HepG2 (cell line): ENCODE measurements around the gene SCGB1D2.
A peak's percentile ranks its signal among the peaks of the same experiment; 100 is the strongest.

Source experiments
- EP300 ChIP-seq, 3 experiments: sonication (generic) in 1 of 3; formaldehyde crosslinking in 1 of 3; IDR thresholded peaks; 2 replicates each; pipeline versions ENCODE4 v1.5.1 to v1.6.1; 2011 to 2020; ENCODE audit warnings: low read depth in 2 of 3, low read length in 2 of 3, borderline replicate concordance in 1 of 3, improper control_type of control experiment in 1 of 3, mild to moderate bottlenecking in 1 of 3, missing genetic modification reagents in 1 of 3, moderate library complexity in 1 of 3
- GABPA ChIP-seq, 2 experiments: IDR thresholded peaks; 2 replicates each; pipeline ENCODE4 v1.6.1; 2011 to 2016; ENCODE audit warnings: low read depth in 2 of 2, low read length in 1 of 2, missing biosample characterization in 1 of 2, missing genetic modification characterization in 1 of 2
- NFIC ChIP-seq: IDR thresholded peaks from 2 replicates; pipeline ENCODE4 v1.6.1; 2012; ENCODE audit warnings: mild to moderate bottlenecking, low read length, inconsistent platforms
- PHF21A ChIP-seq: sonication (generic); formaldehyde crosslinking; IDR thresholded peaks from 2 replicates; pipeline ENCODE4 v1.5.0; 2020; ENCODE audit warnings: mild to moderate bottlenecking, missing genetic modification reagents
- POLR2A ChIP-seq, 2 experiments: IDR thresholded peaks; 2 replicates each; pipeline ENCODE4 v1.6.1; 2011; ENCODE audit warnings: low read depth in 2 of 2, low read length in 2 of 2, mild to moderate bottlenecking in 1 of 2, moderate library complexity in 1 of 2; ENCODE audit not compliant: insufficient read depth in 1 of 2
- STAG1 ChIP-seq: sonication (generic); formaldehyde crosslinking; IDR thresholded peaks from 2 replicates; pipeline ENCODE4 v1.4.0; 2020; ENCODE audit warnings: missing genetic modification reagents
- TP53 ChIP-seq: sonication (generic); formaldehyde crosslinking; conservative IDR thresholded peaks from 2 replicates; pipeline ENCODE4 v1.4.0; 2020; ENCODE audit warnings: missing genetic modification reagents
- ZNF510 ChIP-seq: sonication (generic); formaldehyde crosslinking; IDR thresholded peaks from 2 replicates; pipeline ENCODE4 v1.4.0; 2020; ENCODE audit warnings: low read depth, mild to moderate bottlenecking, missing genetic modification reagents
- ZNF513 ChIP-seq: sonication (generic); formaldehyde crosslinking; conservative IDR thresholded peaks from 2 replicates; pipeline ENCODE4 v1.5.0; 2020; ENCODE audit warnings: missing genetic modification reagents
- TF ChIP-seq, protein P1 (sequence below), 2 experiments: sonication (generic) in 1 of 2; formaldehyde crosslinking in 1 of 2; IDR thresholded peaks; 2 replicates each; pipeline versions ENCODE4 v1.5.1 to v1.6.1; 2011 to 2020; ENCODE audit warnings: borderline replicate concordance in 1 of 2, low read depth in 1 of 2, low read length in 1 of 2, mild to moderate bottlenecking in 1 of 2, missing genetic modification reagents in 1 of 2, moderate library complexity in 1 of 2
- TF ChIP-seq, protein P2 (sequence below): sonication (generic); formaldehyde crosslinking; conservative IDR thresholded peaks from 2 replicates; pipeline ENCODE4 v1.4.0; 2020; ENCODE audit warnings: missing genetic modification reagents

DNA sequence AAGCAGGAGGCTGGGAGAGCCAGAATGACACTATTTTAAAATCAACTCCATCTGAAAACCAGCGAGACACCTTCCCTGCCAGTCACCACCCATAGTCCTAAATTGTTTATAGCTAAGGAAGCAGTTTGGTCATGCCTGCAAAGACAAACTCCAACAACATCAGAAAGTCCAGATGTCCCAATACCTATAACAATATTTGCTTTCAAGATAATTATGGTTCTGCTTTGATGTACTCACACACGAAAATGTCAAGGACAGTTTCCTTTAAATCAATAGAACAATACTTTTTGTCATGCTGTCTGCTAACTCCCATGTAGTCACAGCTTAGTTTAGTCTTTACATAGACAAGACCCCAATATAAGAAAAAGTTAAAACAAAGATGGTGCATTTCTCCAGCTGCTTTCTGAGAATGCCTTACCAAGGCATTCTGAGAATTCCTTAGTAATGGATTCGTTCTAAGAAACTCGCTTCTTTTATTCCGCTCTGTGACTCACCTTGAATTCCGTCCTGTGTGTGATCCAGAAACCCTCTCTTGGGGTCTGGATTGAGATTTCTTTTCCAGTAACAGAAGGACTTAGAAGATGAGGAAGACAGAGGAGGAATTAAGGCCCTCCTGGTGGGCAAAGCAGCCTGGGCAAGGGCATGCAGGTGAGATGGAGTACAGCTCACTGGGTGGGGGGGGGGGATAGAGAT lies 18.4 kb downstream of the SCGB1D2 start:
- TF ChIP-seq, protein P1, sequence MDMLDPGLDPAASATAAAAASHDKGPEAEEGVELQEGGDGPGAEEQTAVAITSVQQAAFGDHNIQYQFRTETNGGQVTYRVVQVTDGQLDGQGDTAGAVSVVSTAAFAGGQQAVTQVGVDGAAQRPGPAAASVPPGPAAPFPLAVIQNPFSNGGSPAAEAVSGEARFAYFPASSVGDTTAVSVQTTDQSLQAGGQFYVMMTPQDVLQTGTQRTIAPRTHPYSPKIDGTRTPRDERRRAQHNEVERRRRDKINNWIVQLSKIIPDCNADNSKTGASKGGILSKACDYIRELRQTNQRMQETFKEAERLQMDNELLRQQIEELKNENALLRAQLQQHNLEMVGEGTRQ (IDR thresholded peaks at IDR 0.05; ENCODE audit: low read depth, low read length) = no peak
- TF ChIP-seq, protein P1 (CRISPR knock-in tag; IDR thresholded peaks at IDR 0.05; ENCODE audit: borderline replicate concordance) = no peak
- no peak for TF ChIP-seq ZNF513
- TF ChIP-seq POLR2A (IDR thresholded peaks at IDR 0.05; ENCODE audit: insufficient read depth in 1 of 2, low read depth in 2 of 2, low read length in 2 of 2) = no peak
- TF ChIP-seq ZNF510 (CRISPR knock-in tag) = no peak
- peak; percentile 82 for TF ChIP-seq PHF21A
- TF ChIP-seq EP300 (IDR thresholded peaks at IDR 0.05; ENCODE audit: low read depth in 2 of 2, low read length in 2 of 2) = peak; percentile 93 to 98
- TF ChIP-seq EP300 (CRISPR knock-in tag; IDR thresholded peaks at IDR 0.05; ENCODE audit: borderline replicate concordance) = peak; percentile 94
- TF ChIP-seq, protein P2, sequence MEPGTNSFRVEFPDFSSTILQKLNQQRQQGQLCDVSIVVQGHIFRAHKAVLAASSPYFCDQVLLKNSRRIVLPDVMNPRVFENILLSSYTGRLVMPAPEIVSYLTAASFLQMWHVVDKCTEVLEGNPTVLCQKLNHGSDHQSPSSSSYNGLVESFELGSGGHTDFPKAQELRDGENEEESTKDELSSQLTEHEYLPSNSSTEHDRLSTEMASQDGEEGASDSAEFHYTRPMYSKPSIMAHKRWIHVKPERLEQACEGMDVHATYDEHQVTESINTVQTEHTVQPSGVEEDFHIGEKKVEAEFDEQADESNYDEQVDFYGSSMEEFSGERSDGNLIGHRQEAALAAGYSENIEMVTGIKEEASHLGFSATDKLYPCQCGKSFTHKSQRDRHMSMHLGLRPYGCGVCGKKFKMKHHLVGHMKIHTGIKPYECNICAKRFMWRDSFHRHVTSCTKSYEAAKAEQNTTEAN (CRISPR knock-in tag) = peak; percentile 57; the same call in 1 of the 2 replicates
- TF ChIP-seq TP53 (CRISPR knock-in tag) = no peak
- TF ChIP-seq STAG1 = no peak
- TF ChIP-seq GABPA (IDR thresholded peaks at IDR 0.05; ENCODE audit: low read depth, low read length) = no peak
- TF ChIP-seq GABPA (CRISPR knock-in tag; IDR thresholded peaks at IDR 0.05; ENCODE audit: low read depth) = peak; percentile 51; the same call in 1 of the 2 replicates
- TF ChIP-seq NFIC = peak; percentile 97
